Measurements from ENCODE around the gene ZC3H15.
A peak's percentile ranks its signal among the peaks of the same experiment; 100 is the strongest.
"Not testable (repeated sequence)": the region's sequence is repeated elsewhere in the genome, so short reads cannot be mapped to it uniquely, and the experiment has no call there.

Gene ZC3H15

GRCh38 chr2:186485871-186486650 lies at the start of gene ZC3H15:
Gene ZC3H15 (plus strand): TSS chr2:186486260. CDS start chr2:186486383, 123 bp downstream.
- peak; percentile 89 to 92 for DNase-seq (ENCODE audit: low read depth in 2 of 2)

- DNase-seq (ENCODE audit: low read depth in 2 of 2) = no peak
These were observed 48.3 kb upstream of the ZC3H15 start for GRCh38 chr2:186437719-186438118.

DNA sequence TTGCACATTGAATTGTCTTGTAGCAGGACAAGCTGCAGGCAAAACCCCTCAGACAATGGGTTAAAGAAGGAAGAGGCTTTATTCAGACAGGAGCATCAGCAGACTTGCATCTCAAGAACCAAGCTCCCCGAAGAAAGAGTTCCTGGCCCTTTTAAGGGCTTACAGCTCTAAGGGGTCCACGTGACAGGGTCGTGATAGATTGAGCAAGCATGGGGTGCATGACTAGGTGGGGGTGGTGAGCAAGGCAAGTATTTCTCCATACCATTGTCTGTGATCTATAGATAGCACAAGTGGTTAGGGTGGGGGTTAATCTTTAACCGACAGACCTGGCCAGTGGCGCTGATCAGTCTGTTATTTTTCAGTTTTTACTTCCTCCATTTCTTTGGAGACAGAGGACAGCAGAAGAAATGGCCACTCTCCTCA lies 46.4 kb upstream of the ZC3H15 start:
- not testable (repeated sequence) for DNase-seq (ENCODE audit: low read depth in 2 of 2)

DNA sequence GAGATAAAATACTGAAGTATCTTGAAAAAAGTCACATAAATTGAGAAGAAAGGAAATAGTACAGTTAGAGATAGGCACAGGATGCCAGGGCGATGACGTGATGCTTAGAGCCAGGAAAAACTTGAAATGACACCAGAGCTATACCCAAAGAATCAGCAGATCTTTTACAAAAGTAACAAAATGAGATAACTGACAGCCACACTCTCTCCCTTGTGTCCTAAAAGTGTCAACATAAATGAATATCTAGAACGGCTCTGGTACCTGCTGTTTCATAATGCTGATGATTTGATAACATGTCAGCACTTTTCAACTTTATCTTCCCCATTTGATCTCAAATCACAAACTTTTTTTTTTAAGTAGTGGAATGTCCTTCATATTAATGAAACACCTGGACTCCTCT lies 45.6 kb upstream of the ZC3H15 start:
- DNase-seq (ENCODE audit: low read depth in 2 of 2) = no peak

- no peak for DNase-seq (ENCODE audit: low read depth in 2 of 2)
These were observed 43.2 kb upstream of the ZC3H15 start for GRCh38 chr2:186442885-186443284.

GRCh38 chr2:186443851-186444250 lies 42.2 kb upstream of the ZC3H15 start:
- DNase-seq (ENCODE audit: low read depth in 2 of 2) = no peak

GRCh38 chr2:186445506-186445905 lies 40.6 kb upstream of the ZC3H15 start:
- DNase-seq (ENCODE audit: low read depth in 2 of 2) = no peak

DNA sequence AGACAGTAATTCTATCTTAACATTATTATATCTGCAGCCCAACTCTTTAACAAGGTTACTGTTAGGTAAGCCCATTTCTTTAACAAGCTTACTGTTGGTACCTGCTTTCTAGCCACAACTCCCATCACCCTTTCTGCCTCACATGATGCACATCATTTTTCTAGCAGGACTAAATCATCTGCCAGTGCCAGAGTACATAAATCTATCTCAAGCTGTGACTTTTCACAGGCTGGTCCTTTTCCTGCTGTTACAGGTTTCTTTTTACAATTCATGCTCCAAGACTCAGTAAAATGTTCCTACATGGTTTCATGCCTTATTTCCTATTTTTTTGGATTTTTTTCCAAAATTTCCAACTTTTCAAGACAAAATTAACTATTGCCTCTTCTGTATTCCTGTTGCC lies 30.4 kb upstream of the ZC3H15 start:
- no peak for DNase-seq (ENCODE audit: low read depth in 2 of 2)

GRCh38 chr2:186456941-186457340 lies 29.1 kb upstream of the ZC3H15 start:
- no peak for DNase-seq (ENCODE audit: low read depth in 2 of 2)

- DNase-seq (ENCODE audit: low read depth in 2 of 2) = no peak
These were observed 28.2 kb upstream of the ZC3H15 start for GRCh38 chr2:186457908-186458307.

DNA sequence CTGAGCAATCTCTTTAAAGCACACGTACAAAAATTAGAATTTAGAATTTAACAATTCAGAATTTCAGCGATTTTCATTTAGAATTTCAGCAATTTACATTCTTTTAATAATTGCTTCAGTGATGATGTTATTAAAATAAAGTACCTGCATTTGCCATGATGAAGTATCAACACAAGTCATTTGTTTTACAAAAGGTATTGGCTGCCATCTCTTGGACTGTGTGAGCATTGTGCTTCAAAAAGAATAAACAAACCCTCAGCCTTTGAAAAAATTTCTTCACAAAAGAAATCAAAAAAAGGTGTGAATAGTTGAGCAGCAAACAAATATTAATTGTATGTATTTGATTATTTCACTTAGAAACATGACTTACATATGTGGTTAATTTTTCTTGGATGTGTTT lies 27.1 kb upstream of the ZC3H15 start:
- no peak for DNase-seq (ENCODE audit: low read depth in 2 of 2)

DNA sequence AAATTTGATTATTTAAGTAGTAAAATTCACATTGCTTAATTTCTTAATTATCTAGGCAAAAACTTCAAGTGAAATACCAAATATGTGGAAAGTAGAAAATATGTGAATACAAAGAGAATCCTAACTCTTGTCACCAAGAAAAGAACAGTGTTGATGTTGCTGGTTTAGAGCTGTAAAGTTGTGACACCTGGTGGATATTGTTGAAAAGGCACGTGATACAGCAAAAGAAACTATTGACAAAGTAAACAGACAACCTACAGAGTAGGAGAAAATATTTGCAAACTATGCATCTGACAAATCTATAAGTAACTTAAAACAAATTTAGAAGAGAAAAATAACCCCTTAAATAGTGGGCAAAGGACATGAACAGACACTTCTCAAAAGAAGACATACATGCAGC lies 25.6 kb upstream of the ZC3H15 start:
- no peak for DNase-seq (ENCODE audit: low read depth in 2 of 2)

DNA sequence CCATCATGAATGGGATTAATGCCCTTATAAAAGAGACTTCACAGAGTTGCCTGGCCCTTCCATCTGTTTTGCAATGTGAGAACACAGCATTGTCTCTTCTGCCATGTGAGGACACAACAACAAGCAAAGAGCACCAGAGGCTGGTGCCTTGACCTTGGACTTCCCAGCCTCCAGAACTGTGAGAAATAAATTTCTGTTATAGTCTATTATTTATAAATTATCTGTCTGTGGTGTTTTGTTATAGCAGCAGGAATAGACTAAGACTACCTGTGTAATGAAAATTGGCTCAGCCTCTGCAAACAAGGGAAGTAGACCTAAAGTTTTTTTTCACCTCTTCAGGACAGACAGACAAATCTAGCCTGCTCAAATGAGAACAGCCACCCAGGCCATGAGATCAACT lies 19.3 kb upstream of the ZC3H15 start:
- DNase-seq (ENCODE audit: low read depth in 2 of 2) = no peak

- no peak for DNase-seq (ENCODE audit: low read depth in 2 of 2)
These were observed 18.6 kb upstream of the ZC3H15 start for GRCh38 chr2:186467421-186467820.

DNA sequence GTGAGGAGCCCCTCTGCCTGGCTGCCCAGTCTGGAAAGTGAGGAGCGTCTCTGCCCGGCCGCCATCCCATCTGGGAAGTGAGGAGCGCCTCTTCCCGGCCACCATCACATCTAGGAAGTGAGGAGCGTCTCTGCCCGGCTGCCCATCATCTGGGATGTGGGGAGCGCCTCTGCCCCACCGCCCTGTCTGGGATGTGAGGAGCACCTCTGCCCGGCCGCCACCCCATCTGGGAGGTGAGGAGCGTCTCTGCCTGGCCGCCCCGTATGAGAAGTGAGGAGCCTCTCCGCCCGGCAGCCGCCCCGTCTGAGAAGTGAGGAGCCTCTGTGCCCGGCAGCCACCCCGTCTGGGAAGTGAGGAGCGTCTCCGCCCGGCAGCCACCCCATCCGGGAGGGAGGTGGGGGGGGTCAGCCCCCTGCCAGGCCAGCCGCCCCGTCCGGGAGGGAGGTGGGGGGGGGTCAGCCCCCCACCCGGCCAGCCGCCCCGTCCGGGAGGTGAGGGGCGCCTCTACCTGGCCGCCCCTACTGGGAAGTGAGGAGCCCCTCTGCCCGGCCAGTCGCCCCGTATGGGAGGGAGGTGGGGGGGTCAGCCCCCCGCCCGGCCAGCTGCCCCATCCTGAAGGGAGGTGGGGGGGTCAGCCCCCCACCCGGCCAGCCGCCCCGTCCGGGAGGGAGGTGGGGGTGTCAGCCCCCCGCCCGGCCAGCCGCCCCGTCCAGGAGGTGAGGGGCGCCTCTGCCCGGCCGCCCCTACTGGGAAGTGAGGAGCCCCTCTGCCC lies 13.2 kb upstream of the ZC3H15 start:
- not testable (repeated sequence) for DNase-seq (ENCODE audit: low read depth in 2 of 2)

DNA sequence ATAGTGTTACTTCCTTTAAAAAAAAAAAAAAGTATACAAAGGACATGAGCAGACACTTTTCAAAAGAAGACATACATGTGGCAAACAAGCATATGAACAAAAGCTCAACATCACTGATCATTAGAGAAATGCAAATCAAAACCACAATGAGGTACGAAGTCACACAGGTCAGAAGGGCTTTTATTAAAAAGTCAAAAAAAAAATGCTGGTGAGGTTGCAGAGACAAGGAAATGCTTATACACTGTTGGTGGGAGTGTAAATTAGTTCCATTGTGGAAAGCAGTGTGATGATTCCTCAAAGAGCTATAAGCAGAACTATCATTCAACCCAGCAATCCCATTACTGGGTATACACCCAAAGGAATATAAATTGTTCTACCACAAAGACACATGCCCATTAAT lies 11.8 kb upstream of the ZC3H15 start:
- DNase-seq (ENCODE audit: low read depth in 2 of 2) = not testable (repeated sequence)

DNA sequence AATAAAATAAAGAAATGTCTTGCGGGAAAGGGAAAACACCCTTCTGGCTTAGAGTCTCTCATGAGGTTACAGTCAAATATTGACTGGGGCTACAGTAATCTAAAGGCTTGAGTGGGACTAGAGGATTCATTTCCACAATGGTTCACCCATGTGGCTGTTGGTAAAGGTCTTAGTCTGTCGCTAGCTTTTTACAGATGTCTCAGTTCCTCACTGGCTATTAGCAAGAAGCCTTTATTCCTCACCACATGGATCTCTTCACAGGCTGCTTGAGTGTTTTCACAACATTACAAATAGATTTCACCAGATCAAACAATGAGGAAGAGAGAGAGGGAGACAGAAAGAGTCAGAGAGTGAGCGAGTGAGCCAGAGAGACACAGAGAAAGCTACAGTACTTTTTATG lies 8.3 kb upstream of the ZC3H15 start:
- no peak for DNase-seq (ENCODE audit: low read depth in 2 of 2)

- DNase-seq (ENCODE audit: low read depth in 2 of 2) = no peak
These were observed 5.1 kb upstream of the ZC3H15 start for GRCh38 chr2:186480991-186481390.

GRCh38 chr2:186484062-186484735 lies 1.9 kb upstream of the ZC3H15 start:
- no peak for DNase-seq (ENCODE audit: low read depth in 2 of 2)

GRCh38 chr2:186485576-186485870 lies 537 bp upstream of the ZC3H15 start:
- DNase-seq (ENCODE audit: low read depth in 2 of 2) = no peak

- no peak for DNase-seq (ENCODE audit: low read depth in 2 of 2)
These were observed 889 bp downstream of the ZC3H15 start for GRCh38 chr2:186486651-186487647.
